A549 treated with dexamethasone at 1 μM for 4 hours (cell line): ENCODE results near the gene FOXK1. TPM values are rescaled to one million over a fixed set of nuclear protein-coding genes. Genes with fewer than 3 reads are reported as not detected.

Experiments used
- total RNA-seq: library from RNA; stranded (reverse); fragments of 200-300 nt; extraction: Qiagen RNA extraction; gene quantifications from 5 replicates; pipeline ENCODE4 v1.2.3, GENCODE V29; 2022

The FOXK1 gene
- total RNA-seq = 9.3 to 15.9 TPM (median 14.4 TPM) in 5 replicates

GRCh38 chr7:4681886-4682620, at the start of gene FOXK1:
FOXK1 (plus strand) TSS chr7:4682295; CDS start chr7:4682309, 14 bp downstream.

GRCh38 chr7:4775250-4775847, 93.3 kb downstream of the FOXK1 start, which contains the start of gene AP5Z1:
AP5Z1 (plus strand) TSS chr7:4775623; CDS start chr7:4775716, 93 bp downstream.

Other genes starting within 250 kb of the FOXK1 start
- gene AP5Z1, start 93.3 kb downstream of the FOXK1 start, total RNA-seq = 15.0 to 34.2 TPM (median 27.6 TPM) in 5 replicates
- not detected in 5 replicates for gene PAPOLB, start 179.7 kb downstream of the FOXK1 start, total RNA-seq
- gene RADIL, start 201.4 kb downstream of the FOXK1 start, total RNA-seq = 1.2 to 1.9 TPM (median 1.7 TPM) in 5 replicates